DMS 273 treated with DMSO at 0.1 percent for 48 hours (cell line): Measurements from ENCODE around the gene MAPK8IP3.
"Not testable (repeated sequence)": the region's sequence is repeated elsewhere in the genome, so short reads cannot be mapped to it uniquely, and the experiment has no call there.

ENCODE experiments used
- DNase-seq: peaks from one replicate; lab custom pipeline; 2025; lab: John Stamatoyannopoulos, UW

The MAPK8IP3 gene

DNA sequence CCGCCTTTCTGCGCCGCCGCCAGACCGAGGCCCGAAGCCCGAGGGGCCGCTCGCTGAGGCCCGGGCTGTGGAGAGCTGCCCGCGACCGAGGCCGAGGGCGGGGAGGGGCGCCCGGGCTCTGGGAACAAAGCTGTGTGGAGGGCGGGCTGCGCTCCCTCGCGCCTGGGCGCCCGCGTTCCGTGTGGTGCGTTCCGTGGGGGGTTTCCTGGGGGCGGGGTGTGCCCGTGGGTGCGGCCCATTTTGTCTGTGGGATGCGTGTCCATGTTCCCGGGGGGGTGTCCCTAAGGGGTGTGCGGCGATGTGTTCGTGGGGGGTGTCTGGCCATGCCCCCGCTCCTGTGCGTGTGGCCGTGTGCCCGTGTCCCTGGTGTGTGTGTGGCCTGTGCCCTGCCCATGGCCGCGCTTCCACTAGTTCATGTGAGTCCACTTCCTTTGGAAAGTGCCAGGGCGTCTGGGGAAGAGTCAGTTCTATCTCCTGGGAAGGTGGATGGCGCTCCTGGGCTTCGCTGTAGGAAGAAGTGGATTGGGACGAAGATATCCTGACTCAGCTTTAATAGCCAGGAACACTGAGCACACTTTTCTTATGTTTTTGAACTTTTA lies 27.4 kb upstream of the MAPK8IP3 start:
- no peak for DNase-seq

DNA sequence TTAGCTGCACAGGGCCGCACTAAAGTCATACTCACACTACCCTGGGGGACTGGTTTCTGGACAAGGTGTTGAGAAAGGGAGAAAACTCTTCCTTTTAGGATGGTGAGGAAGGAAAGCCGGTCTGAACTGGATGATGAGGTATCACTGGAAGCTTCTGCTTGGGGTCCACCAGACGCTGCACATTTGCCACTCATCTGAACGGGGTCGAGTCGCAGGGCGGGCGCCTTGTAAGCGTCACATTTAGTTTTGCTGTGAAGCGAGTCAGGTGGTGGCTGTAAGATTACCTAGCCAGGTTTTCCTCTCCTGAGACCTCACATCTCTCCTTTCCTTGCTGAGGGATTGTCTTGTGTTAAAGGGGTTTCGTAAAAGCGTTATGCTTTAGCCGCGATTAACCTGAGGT lies 25.6 kb upstream of the MAPK8IP3 start:
- no peak for DNase-seq

DNA sequence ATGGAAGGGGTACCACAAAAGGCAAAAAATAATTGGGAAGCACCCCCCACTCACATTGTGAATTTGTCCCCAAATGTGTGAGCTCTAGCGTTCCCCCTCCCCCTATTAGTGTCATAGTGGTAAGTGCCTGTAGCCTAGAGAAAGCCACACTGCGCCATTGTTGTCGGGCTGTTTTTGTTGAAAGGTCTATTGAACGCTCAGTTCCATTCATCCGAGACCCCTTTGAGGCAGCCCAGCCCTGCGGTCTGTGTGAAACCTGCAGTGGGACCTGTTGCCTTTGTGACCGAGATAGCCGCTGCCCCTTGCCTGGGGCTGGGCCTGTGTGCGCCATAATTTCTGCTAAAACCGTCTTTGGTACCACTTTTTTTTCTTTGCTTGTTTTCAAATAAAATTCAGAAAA lies 25.0 kb upstream of the MAPK8IP3 start:
- DNase-seq: no peak

DNA sequence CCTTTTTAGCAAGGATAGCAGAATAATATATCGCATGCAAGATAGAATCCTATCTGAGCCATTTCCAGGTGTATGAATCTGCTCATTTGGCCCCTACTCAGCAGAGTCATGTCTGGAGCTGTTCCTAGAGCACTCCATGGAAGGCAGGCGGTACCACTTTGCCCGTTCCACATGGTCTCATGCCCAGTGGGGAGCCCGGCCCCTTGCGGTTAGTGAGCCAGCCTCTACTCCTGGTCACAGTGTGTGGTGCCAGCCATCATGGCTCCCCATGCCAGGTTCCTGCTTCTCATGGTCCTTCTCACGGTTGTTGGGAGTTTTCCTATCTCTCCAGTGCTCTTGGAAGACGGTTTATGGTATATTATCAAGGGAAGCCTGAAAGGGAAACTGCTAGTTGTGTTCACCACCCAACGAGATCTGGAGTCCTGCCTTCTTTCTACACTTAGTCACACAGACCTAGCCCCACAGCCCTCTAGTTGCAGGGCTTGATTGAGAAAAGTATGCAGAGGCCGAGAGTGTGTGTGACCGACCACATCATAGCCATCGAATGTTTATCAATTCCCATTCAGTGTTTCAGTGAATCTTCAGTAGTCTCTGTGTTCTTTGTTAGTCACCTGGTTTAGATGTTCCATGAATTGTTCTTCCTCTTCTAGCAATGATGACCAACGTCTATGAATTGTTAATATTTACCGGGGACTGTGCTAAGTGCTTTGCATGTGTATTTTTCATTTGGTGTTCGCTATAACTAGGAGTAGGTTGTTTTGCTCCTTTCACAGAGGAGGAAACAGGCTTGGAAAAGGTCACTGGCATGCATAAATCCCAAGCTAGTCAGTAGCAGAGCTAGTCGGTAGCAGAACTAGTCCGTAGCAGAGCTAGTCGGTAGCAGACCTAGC lies 18.3 kb upstream of the MAPK8IP3 start:
- no peak for DNase-seq

DNA sequence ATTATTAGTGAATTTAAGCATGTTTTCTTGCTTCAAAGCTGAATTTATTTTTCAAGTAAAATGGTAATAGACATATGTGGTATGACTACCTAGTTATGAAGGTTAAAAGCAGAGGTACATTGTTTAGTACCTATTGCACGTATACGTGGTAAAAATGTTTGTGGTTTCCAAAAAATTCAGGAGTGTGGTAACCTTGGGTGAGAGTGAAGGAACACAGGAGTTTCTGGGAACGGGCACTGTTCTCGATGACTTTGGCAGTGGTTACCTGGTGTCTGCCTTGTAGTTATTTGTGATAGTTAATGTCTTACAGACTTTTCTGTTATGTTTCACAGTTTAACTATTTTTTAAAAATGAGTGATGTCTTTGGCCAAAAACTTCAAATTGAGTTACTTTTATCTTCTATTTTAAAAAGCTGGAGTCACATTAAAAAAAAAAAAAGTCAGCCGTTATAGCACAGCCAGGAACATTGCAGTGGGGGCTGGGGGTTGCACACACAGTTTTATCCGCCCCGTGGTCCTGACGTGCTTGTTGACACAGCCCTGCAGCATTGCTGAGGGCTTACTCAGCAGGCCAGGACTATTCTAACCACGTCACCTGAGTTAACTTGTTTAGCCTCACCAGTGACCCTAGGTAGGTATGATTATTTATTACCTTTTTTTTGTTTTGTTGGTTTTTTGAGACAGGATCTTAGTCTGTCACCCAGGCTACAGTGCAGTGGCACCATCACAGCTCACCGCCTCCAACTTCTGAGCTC lies 17.0 kb upstream of the MAPK8IP3 start:
- DNase-seq: no peak

DNA sequence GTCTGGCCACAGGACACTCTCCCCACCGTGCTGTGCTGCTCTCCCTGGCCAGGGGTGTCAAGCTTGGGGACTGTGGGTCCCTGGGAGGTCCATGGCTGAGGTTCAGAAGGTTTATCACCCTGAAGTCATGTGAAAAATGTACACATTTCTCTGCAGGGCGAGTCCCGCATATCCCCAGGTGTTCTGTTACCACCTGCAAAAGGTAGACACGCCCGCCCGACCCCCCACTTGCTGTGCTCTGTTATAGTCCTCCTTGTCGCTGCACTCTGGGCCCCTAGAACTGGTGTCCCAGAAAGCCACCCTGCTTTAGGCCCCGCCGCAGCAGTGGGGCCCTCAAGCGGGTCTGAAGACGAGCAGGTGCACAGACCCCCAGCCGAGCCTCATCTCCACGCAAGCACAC lies 16.1 kb upstream of the MAPK8IP3 start:
- no peak for DNase-seq

DNA sequence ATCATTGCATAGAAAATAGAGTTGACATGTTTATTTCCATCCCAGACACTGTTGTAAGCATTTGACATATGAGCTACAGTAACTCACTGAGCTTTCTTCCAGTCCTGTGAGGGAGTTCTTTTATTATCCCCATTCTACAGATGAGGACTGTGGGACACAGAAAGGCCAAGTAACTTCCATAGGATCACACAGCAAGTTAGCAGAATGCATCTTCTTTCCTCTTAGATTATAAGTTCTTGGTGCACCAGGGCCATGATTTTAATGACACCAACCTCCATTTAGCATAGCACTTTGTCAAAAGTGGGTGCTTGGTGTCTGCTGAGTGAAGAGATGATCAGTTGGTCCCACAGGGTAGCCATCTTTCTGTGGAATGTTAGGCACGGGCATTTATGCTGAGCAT lies 15.2 kb upstream of the MAPK8IP3 start:
- DNase-seq: no peak

DNA sequence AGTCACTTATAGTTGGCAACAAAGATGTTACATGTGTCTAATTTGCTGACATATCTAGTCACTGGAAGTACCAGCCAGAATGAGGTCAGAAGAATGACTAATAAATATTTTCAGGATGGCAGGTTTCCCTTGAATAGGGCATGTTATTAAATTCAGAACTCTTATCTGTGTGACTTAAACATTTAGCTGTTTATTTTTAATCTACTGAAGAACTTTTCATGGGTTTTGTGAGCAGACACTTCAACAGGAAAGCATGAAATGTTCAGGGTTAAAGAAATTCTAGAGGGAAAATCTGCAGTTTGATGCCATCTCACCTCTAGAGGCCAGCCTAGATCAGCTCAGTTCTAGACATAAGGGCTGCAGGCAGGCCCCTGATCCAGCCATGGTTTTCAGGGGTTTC lies 14.7 kb upstream of the MAPK8IP3 start:
- DNase-seq: no peak

DNA sequence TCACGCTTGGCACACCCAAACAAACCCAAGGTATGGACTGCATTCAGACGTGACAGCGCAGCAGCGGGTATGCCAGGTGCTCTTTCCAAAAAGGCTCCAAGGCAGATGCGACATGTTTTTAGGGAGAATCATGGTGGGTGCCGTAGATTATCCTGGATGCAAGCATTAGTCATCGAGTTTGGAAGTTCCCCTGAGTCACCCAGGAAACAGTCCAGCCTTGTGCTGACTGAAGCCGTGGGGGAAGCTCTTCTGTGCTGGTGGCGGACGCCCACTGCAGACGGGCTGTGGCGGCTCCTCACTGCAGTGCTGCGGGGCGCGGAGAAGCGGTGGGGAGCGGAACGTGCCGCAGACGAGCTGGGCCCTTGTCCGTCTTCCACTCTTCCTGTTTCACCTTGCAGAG lies 14.0 kb upstream of the MAPK8IP3 start:
- DNase-seq: no peak

DNA sequence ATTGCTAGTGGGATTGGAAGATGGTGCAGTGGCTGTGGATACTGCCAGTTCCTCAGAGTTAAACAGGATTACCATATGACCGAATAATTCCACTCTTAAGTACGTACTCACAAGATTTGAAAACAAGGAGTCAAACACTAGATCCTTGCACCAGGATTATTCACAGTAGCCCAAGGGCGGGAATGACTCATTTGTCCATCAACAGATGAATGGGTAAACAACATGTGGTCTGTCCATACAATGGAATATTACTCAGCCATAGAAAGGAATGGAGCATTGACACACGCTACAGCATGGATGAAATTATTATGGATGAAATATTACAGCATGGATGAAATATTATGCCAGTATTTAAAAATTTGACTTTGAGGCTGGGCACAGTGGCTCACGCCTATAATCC lies 9.1 kb upstream of the MAPK8IP3 start:
- no peak for DNase-seq

DNA sequence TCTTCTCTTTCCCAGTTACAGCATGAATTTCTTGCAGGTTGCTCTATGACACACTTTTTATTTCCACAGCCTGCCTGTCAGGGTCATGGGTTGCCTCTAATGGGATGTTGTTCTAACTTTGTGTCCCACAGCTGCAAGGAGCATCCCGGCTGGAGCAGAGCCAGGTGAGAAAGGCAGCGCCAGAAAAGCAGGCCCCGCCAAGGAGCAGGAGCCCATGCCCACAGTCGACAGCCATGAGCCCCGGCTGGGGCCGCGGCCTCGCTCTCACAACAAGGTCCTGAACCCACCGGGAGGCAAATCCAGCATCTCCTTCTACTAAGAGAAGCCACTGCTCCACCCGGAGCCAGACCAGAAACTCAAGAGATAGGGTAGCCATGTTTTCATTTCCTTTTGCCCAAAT lies 7.3 kb upstream of the MAPK8IP3 start:
- no peak for DNase-seq

DNA sequence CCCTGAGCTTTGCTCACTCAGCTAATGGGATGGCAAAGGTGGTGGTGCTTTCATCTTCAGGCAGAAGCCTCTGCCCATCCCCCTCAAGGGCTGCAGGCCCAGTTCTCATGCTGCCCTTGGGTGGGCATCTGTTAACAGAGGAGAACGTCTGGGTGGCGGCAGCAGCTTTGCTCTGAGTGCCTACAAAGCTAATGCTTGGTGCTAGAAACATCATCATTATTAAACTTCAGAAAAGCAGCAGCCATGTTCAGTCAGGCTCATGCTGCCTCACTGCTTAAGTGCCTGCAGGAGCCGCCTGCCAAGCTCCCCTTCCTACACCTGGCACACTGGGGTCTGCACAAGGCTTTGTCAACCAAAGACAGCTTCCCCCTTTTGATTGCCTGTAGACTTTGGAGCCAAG lies 5.7 kb upstream of the MAPK8IP3 start:
- DNase-seq: no peak

DNA sequence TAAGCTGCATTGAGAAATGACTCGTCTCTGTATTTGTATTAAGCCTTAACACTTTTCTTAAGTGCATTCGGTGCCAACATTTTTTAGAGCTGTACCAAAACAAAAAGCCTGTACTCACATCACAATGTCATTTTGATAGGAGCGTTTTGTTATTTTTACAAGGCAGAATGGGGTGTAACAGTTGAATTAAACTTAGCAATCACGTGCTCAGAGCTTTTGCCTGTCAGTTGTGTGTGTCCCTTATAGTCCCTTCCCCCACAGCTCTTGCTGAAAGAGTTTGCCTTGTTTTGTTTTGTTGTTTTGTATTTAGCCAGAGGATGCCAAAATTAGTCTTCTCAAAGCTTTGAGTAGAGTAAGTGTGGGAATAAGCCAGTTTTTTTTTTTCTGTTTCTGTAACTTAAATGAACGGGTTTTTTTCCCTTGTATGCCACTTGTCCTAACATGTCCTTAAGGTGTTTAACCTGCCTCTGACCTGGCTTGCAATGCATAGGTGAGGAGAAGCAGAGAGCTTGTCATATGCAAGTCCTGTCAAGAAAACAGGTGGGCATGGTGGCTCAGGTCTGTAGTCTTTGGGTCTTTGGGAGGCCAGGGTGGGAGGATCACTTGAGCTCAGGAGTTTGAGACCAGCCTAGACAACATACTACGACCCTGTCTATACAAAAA lies 4.6 kb upstream of the MAPK8IP3 start:
- no peak for DNase-seq

DNA sequence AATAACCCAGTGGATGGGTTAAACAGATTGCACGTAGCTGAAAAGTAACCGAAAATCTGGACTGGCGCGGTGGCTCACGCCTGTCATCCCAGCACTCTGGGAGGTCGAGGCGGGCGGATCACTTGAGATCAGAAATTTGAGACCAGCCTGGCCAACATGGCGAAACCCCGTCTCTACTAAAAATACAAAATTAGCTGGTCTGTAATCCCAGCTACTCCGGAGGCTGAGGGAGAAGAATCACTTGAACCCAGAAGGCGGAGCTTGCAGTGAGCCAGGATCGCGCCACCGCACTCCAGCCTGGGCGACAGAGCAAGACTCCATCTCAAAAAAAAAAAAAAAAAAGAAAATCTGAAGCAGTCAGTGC lies 689 bp upstream of the MAPK8IP3 start:
- not testable (repeated sequence) for DNase-seq

DNA sequence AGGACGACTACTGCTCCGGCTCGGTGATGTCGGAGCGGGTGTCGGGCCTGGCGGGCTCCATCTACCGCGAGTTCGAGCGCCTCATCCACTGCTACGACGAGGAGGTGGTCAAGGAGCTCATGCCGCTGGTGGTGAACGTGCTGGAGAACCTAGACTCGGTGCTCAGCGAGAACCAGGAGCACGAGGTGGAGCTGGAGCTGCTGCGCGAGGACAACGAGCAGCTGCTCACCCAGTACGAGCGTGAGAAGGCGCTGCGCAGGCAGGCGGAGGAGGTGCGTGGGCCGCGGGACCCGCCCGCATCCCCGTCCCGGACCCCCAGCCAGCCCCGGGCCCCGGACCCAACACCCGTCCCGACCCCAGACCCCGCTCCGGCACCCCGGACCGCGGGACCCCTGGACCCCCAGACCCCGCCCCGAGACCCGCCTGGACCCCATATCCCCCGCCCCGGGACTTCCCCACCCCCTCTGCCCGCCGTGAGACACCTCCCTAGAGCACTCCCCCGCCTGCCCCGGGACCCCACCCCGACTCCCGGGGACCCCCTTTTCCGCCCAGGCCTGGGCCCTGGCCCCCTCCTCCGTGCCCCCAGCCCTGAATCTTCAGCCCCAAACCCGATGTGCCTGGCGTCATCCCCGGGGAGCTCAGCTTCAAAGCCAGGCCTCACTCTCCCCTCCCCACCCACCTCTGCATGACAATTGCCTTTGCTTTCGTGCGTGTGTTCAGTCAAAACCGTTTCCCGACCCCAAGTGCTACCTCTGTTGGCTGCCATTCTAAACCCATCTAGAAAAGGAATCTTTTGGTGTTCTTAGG lies 594 bp downstream of the MAPK8IP3 start:
- no peak for DNase-seq

DNA sequence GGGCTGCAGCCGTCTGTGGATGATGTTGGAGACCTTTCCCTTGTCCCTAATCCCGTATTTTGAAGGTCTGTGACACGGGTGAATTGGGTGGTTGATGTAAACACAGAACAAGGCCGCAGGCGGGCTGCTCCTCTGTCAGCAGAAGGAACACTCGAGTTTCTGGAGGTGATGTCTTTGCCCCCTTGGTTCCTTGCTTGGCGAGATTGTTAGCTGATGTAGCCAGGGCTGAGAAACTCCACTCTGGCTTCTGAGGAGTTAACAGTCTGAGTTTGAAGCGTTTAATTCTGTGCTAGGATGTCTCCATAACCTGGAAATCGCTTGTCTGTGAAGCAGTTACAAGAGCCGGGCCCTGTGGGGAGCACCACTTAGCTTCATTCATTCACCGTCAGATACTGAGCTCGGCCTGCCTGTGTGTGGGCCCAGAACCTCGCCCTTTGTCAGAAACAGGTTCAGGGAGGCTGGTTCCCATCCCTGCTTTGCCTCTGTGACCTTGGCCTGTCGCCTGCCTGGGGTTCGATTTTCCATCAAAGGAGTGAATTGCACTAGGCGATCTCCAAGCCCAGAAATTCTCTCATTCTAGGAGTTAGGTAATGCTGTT lies 1.3 kb downstream of the MAPK8IP3 start:
- DNase-seq: no peak

DNA sequence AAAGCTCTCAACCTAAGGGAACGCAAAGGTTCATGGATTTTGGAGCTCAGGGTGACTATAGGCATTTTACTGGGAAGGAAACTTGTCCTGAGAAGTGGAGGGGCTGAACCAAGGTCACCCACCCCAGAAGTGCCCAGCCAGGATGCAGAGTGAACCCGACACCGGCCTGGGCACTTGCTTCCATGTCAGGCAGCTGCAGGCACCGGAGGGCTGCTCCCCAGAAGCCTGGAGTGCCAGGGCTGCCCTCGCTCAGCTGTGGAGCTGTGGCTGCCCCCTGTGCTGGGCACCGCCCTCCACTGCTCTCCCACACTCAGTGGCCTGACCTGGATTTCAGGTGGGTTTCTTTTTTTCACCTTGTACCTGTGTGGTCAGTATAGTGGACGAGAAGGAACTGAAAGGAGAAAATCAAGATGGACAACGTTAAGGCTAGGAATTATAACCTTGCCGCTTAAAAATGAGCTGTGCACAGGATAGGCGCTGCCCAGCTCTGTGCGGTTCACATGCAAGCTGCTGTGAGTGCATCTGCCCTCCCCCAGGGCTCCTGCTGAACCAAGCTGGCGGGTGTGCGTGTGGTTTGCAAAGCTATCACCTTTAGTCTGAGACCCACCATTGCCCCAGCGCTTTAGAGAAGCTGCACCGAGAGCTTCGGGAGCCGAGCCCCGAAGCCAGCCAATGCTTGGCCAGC lies 2.2 kb downstream of the MAPK8IP3 start:
- no peak for DNase-seq

DNA sequence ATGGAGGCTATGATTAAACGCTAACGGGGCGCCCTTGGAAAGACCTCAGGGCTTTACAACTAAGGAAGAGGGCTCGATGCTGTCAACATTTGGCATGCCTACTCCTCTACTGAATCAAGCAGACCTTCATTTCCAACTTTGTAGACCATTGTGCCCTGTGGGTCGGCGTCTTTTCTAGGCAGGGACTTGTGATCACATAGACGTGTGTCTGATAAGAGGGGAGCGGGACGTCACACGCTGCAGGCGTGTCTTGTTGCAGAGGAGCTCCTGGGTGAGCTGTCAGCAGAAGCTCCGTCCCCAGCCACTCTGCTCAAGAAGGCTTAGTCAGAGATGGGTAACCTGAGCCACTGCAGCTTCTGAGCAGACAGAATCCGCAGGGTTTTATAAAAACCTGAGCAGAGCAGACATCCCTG lies 2.8 kb downstream of the MAPK8IP3 start:
- DNase-seq: peak; percentile 28

DNA sequence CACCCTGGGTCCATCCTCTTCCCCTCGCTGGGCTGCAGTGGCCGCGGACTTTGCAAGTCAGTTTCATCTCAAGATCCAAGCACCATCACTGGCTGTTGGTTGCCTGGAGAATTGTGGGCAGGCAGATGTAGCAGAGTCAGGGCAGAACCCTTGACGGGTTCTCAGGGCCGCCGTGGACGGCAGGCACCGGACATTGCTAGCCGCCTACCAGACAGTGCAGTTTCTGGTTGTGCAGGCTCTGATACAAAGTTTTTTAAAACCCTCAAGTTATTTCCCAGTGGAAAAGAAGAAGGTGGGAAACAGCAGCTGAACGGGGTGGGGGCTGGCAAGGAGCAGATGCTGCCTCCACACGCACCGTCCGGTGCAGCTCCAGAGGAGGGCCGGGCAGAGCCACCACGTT lies 3.4 kb downstream of the MAPK8IP3 start:
- DNase-seq: no peak

DNA sequence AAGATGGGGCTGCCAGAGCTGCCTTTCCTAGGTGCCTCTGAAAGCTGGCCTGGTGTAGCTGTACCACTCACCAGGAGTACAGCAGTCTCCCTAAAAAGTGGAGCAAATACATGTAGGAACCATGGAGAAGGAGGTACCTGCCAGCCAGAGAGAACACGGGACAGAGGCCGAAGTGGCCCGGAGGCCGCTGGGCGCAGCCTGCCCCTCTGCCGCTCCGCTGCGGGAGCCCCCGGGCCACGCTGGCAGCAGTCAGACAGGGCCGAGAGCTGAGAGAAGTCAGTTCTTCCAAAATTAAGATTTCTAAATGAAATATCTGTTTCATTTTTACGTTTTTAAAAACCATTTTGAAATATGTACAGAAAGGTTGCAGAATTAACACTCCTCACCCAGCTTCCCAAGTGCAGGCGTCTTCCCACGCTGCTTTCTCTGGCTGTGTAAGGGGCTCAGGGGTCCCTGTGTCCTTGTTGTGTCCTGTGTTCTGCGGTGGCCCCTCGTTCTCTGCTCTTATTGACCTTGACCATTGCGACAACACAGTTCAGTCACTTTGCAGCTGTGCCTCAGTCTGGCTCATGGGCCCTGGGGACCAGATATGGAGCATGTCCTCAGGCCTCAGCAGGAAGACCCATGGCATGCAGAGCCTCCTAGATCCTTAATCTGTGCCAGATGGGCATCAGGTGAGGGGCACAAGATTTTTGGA lies 5.0 kb downstream of the MAPK8IP3 start:
- no peak for DNase-seq
